ENCODE measurements around the gene EPB41L2. TPM values are rescaled to one million over a fixed set of nuclear protein-coding genes. Genes with fewer than 3 reads are reported as not detected.
"Not testable (repeated sequence)": the region's sequence is repeated elsewhere in the genome, so short reads cannot be mapped to it uniquely, and the experiment has no call there.

The EPB41L2 gene
- total RNA-seq, 1 experiment from 2014 or later: 30.2 TPM

GRCh38 chr6:130966344-130966980, 96.6 kb downstream of the EPB41L2 start:
- in situ Hi-C loops (cut with HindIII; ENCODE audit: low sequenced_read_pairs): no loop called here
- DNase-seq (ENCODE audit: low spot score): peak; percentile 8

DNA sequence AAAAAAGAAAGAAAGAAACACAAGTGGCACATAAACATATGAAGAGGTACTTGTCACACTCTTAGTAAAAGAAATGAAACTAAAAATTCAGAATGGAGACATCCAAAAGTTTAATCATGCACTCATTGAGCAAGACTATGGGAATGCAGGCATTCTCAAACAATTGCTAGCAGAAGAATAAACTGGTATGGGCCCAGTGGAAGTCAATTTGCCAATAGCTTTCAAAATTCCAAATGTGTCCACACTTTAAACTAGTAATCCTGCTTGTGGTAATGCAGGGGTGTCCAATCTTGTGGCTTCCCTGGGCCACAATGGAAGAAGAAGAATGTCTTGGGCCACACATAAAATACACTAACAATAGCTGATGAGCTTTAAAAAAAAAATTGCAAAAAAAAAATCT, 97.4 kb downstream of the EPB41L2 start:
- in situ Hi-C loops (cut with HindIII; ENCODE audit: low sequenced_read_pairs): no loop called here

DNA sequence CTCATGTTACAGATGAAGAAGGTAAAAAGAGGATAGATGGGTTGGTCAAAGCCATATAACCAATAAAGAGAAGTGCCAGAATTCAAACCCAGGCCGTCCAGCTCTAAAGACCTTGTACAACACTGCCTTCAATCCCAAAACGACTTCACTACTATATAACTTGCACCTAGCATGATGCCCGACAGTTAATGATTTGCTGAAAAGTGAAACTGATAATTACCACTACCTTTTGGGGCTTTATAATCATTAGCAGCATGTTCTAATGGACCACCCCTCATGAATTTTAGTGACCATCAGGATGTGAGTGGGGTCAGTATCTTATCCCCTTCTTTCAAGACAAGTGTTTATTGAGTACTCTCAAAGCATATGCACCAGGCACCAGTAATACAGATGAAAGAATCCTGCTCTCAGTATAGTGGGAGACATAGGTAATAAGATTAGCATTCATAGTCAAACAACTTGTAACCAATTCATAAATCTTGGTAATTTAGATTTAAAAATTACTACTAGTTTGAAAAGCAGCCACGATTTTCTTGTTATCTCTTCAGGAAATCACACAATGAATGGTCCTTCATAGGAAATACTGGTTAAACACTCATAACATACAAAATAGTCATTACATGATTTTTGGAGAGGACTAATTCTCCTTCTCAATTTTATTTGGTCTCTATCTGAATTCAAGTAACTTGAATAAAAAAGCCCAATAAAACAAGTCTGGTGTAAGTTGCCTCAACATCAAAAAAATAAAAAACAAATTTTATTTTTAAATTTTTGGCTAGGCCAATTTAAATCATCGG, 98.0 kb downstream of the EPB41L2 start:
- in situ Hi-C loops (cut with HindIII; ENCODE audit: low sequenced_read_pairs): no loop called here
- DNase-seq (ENCODE audit: low spot score): no peak

More for the DNA sequence above, 97.4 kb downstream of the EPB41L2 start:
- DNase-seq (ENCODE audit: low spot score): no peak

GRCh38 chr6:130964289-130964688, 98.8 kb downstream of the EPB41L2 start:
- in situ Hi-C loops (cut with HindIII; ENCODE audit: low sequenced_read_pairs): no loop called here
- no peak for DNase-seq (ENCODE audit: low spot score)

GRCh38 chr6:130962966-130963365, 100.1 kb downstream of the EPB41L2 start:
- in situ Hi-C loops (cut with HindIII; ENCODE audit: low sequenced_read_pairs): no loop called here
- no peak for DNase-seq (ENCODE audit: low spot score)

DNA sequence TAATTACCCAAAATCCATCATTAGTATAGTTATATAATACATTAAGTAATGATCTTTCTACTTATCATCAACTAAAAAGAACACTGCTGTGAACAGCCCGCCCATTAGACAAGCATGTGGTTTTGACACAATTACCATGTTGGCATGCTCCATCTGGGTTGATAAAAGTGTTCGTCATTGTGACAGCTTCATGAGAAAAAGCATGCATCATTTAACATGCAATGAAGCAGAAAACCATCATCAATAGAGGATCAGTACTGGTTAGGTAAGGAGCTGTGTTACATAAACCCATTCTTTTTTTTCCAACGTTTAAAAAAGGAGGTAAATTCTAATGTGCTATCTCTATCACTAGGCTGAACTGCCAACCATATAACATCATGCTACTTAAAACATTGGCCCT, 101.9 kb downstream of the EPB41L2 start:
- in situ Hi-C loops (cut with HindIII; ENCODE audit: low sequenced_read_pairs): no loop called here
- no peak for DNase-seq (ENCODE audit: low spot score)

GRCh38 chr6:130959951-130960350, 103.1 kb downstream of the EPB41L2 start:
- in situ Hi-C loops (cut with HindIII; ENCODE audit: low sequenced_read_pairs): no loop called here
- DNase-seq (ENCODE audit: low spot score): no peak

GRCh38 chr6:130958468-130958867, 104.6 kb downstream of the EPB41L2 start:
- in situ Hi-C loops (cut with HindIII; ENCODE audit: low sequenced_read_pairs): no loop called here
- no peak for DNase-seq (ENCODE audit: low spot score)

- in situ Hi-C loops (cut with HindIII; ENCODE audit: low sequenced_read_pairs): no loop called here
- no peak for DNase-seq (ENCODE audit: low spot score)
Observed at GRCh38 chr6:130955755-130956154, 107.3 kb downstream of the EPB41L2 start.

- in situ Hi-C loops (cut with HindIII; ENCODE audit: low sequenced_read_pairs): no loop called here
- no peak for DNase-seq (ENCODE audit: low spot score)
Observed at GRCh38 chr6:130949553-130949952, 113.5 kb downstream of the EPB41L2 start.

GRCh38 chr6:130947464-130947863, 115.6 kb downstream of the EPB41L2 start:
- in situ Hi-C loops (cut with HindIII; ENCODE audit: low sequenced_read_pairs): no loop called here
- DNase-seq (ENCODE audit: low spot score): no peak

- DNase-seq (ENCODE audit: low spot score): no peak
- in situ Hi-C loops (cut with HindIII; ENCODE audit: low sequenced_read_pairs): no loop called here
Observed at GRCh38 chr6:130946076-130946475, 117.0 kb downstream of the EPB41L2 start.

GRCh38 chr6:130945401-130945919, 117.6 kb downstream of the EPB41L2 start:
- DNase-seq (ENCODE audit: low spot score): no peak
- in situ Hi-C loops (cut with HindIII; ENCODE audit: low sequenced_read_pairs): no loop called here

DNA sequence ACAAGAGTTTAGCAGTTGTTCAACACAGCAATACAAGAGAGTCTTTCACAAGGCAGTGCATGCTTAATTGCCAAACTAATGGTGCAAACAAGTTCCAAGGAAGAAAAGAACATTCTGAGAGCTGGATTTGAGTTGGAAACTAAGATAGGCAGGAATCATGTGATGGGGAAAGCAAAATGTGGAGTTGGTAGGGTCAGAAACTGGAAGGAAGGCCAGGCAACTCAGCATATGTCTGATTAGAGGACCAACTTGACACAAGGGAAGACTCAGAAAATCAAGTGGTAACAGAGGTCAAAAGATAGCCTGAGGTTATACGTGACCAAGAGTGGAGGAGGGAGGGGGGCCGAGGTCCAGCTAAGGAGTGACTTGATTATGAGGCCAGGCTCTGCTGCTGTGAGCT, 118.6 kb downstream of the EPB41L2 start:
- DNase-seq (ENCODE audit: low spot score): no peak
- in situ Hi-C loops (cut with HindIII; ENCODE audit: low sequenced_read_pairs): no loop called here

- no peak for DNase-seq (ENCODE audit: low spot score)
- in situ Hi-C loops (cut with HindIII; ENCODE audit: low sequenced_read_pairs): no loop called here
Observed at GRCh38 chr6:130943738-130944137, 119.3 kb downstream of the EPB41L2 start.

DNA sequence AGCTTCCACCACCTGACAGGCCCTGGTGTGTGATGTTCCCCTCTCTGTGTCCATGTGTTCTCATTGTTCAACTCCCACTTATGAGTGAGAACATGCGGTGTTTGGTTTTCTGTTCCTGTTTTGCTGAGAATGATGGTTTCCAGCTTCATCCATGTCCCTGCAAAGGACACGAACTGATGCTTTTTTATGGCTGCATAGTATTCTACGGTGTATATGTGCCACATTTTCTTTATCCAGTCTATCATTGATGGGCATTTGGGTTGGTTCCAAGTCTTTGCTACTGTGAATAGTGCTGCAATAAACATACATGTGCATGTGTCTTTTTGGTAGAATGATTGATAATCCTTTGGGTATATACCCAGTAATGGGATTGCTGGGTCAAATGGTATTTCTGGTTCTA, 120.3 kb downstream of the EPB41L2 start:
- in situ Hi-C loops (cut with HindIII; ENCODE audit: low sequenced_read_pairs); DNase-seq (ENCODE audit: low spot score): not testable (repeated sequence)

DNA sequence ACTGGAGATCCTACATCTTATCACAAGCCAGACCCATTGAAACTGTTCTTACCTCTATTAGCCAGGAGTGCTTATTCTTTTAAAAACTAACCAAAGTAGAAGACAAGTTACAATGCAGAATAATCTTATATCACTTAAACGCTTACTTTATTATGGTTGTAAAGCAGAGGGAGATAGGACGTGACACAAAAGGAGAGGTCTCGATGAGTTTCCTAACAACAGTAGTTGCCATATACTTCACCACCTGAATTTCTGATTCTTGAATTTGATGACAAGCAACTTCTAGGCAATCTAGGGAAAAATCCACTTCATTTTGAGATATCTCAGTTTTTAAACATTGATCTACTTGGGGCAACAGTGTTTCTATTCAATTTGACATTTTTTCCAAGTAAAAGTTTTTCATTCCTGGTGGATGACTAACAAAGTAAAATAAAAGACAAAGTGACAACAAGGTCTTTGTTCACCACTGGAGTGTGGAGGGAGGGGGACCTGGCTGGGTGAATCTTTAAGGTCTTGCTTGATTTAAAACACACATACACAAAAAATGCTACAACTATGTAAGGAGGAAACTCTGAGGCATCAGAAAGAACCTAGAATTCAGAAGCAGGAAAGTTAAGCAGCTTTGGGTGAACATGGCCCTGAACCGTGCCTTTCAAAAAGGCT, 125.0 kb downstream of the EPB41L2 start:
- DNase-seq (ENCODE audit: low spot score): no peak
- in situ Hi-C loops (cut with HindIII; ENCODE audit: low sequenced_read_pairs): no loop called here

DNA sequence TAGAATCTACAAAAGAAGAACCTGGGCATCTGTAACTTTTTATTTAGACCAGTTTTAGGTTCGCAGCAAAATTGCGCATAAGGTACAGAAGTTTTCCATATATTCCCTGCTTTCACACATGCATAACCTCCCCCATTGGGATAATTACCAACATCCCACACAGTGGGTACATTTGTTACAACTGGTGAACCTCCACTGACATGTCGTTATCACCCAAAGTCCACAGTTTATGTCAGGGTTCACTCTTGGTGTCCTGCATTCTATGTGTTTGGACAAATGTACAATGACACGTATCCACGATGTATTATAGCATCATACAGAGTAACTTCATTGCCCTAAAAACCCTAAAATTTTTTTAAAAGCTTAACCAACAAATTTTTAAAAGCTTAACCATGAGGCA, 126.1 kb downstream of the EPB41L2 start:
- in situ Hi-C loops (cut with HindIII; ENCODE audit: low sequenced_read_pairs): no loop called here
- no peak for DNase-seq (ENCODE audit: low spot score)

DNA sequence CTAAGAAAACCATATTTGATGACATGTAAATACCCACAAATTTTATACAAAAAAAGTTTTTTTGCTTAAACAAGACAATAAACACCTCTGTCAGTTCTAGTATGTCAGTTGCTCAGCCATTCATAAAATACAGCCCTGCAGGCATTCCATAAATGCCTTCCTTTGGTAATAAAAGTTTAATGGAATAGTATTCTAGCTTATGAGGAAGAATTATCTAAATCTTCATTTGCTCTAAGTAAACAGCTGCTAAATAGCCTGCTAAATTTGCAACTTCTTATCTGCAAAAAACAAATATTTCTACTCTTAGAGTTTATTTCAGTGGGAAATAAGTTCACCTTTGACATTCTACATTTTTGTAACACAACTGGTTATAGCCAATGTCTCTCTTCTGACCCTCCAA, 127.1 kb downstream of the EPB41L2 start:
- in situ Hi-C loops (cut with HindIII; ENCODE audit: low sequenced_read_pairs): no loop called here

More for the DNA sequence above, 127.1 kb downstream of the EPB41L2 start:
- no peak for DNase-seq (ENCODE audit: low spot score)
